GM12878 (cell line): ENCODE measurements around the gene RBM42. TPM values are rescaled to one million over a fixed set of nuclear protein-coding genes. Genes with fewer than 3 reads are reported as not detected.

Experiments used
- BACH1 ChIP-seq: fragments of 450-650 bp; IDR thresholded peaks from 2 replicates; pipeline ENCODE4 v1.6.1; 2017; ENCODE audit warnings: mild to moderate bottlenecking, borderline replicate concordance
- BCL3 ChIP-seq: IDR thresholded peaks from 2 replicates; pipeline ENCODE4 v1.6.1; 2011; ENCODE audit warnings: borderline replicate concordance, low read depth, mild to moderate bottlenecking, moderate library complexity, low read length; ENCODE audit not compliant: insufficient read depth, poor library complexity, severe bottlenecking
- BCLAF1 ChIP-seq: fragments of 450-650 bp; IDR thresholded peaks from 2 replicates; pipeline ENCODE4 v1.6.1; 2017; ENCODE audit warnings: antibody characterized with exemption, mild to moderate bottlenecking, moderate library complexity
- BHLHE40 ChIP-seq, 2 experiments: fragments of 450-650 bp in 1 of 2; IDR thresholded peaks; 2 replicates each; pipeline ENCODE4 v1.6.1; 2011 to 2017; ENCODE audit warnings: low read depth in 2 of 2, borderline replicate concordance in 1 of 2, improper control_type of control experiment in 1 of 2, low read length in 1 of 2, mild to moderate bottlenecking in 1 of 2
- BMI1 ChIP-seq: fragments of 450-650 bp; IDR thresholded peaks from 2 replicates; pipeline ENCODE4 v1.6.1; 2016; ENCODE audit warnings: mild to moderate bottlenecking, moderate library complexity, borderline replicate concordance
- FOXM1 ChIP-seq: IDR thresholded peaks from 2 replicates; pipeline ENCODE4 v1.6.1; 2012; ENCODE audit warnings: low read depth, mild to moderate bottlenecking, inconsistent platforms, low read length, moderate library complexity
- HDAC2 ChIP-seq: fragments of 200-600 bp; sonication (generic); IDR thresholded peaks from 2 replicates; pipeline ENCODE4 v1.6.1; 2017
- IKZF1 ChIP-seq: fragments of 450-650 bp; conservative IDR thresholded peaks from 2 replicates; pipeline ENCODE4 v1.6.1; 2017; ENCODE audit warnings: antibody characterized with exemption, mild to moderate bottlenecking
- IRF5 ChIP-seq: fragments of 450-650 bp; IDR thresholded peaks from 2 replicates; pipeline ENCODE4 v1.6.1; 2017; ENCODE audit warnings: borderline replicate concordance
- MEF2B ChIP-seq: fragments of 450-650 bp; IDR thresholded peaks from 2 replicates; pipeline ENCODE4 v1.6.1; 2018; ENCODE audit warnings: mild to moderate bottlenecking, moderate library complexity; ENCODE audit not compliant: partially characterized antibody, poor library complexity, severe bottlenecking
- MTA2 ChIP-seq: fragments of 450-650 bp; IDR thresholded peaks from 2 replicates; pipeline ENCODE4 v1.6.1; 2016; ENCODE audit warnings: low read depth, mild to moderate bottlenecking, moderate library complexity
- MYB ChIP-seq: fragments of 150-350 bp; IDR thresholded peaks from 2 replicates; pipeline ENCODE4 v1.6.1; 2014; ENCODE audit warnings: mild to moderate bottlenecking, low read depth, low read length, borderline replicate concordance
- NFIC ChIP-seq: IDR thresholded peaks from 2 replicates; pipeline ENCODE4 v1.6.1; 2012; ENCODE audit warnings: low read depth, mild to moderate bottlenecking, inconsistent platforms, low read length, moderate library complexity
- NRF1 ChIP-seq: conservative IDR thresholded peaks from 2 replicates; pipeline ENCODE4 v1.6.1; 2011; ENCODE audit warnings: mild to moderate bottlenecking, low read depth, low read length, improper control_type of control experiment
- POLR2AphosphoS5 ChIP-seq: IDR thresholded peaks from 2 replicates; pipeline ENCODE4 v1.6.1; 2011; ENCODE audit warnings: mild to moderate bottlenecking, low read length, inconsistent platforms
- RAD51 ChIP-seq: fragments of 450-650 bp; IDR thresholded peaks from 2 replicates; pipeline ENCODE4 v1.6.1; 2016; ENCODE audit warnings: moderate library complexity, mild to moderate bottlenecking, inconsistent platforms
- RBBP5 ChIP-seq: fragments of 200-600 bp; sonication (generic); conservative IDR thresholded peaks from 2 replicates; pipeline ENCODE4 v1.6.1; 2016
- RFX5 ChIP-seq: IDR thresholded peaks from 2 replicates; pipeline ENCODE4 v1.6.1; 2011; ENCODE audit warnings: low read depth, low read length, improper control_type of control experiment
- STAT1 ChIP-seq: fragments of 450-650 bp; conservative IDR thresholded peaks from 2 replicates; pipeline ENCODE4 v1.6.1; 2014; ENCODE audit warnings: antibody characterized with exemption, mild to moderate bottlenecking
- TARDBP ChIP-seq: IDR thresholded peaks from 2 replicates; pipeline ENCODE4 v1.6.1; 2016; ENCODE audit warnings: borderline replicate concordance
- ZNF384 ChIP-seq: IDR thresholded peaks from 2 replicates; pipeline ENCODE4 v1.6.1; 2012; ENCODE audit warnings: low read depth, mild to moderate bottlenecking, low read length, improper control_type of control experiment, borderline replicate concordance
- ZSCAN29 ChIP-seq: fragments of 450-650 bp; IDR thresholded peaks from 2 replicates; pipeline ENCODE4 v1.6.1; 2017; ENCODE audit warnings: mild to moderate bottlenecking, moderate library complexity
- ZZZ3 ChIP-seq: IDR thresholded peaks from 2 replicates; pipeline ENCODE4 v1.6.1; 2011; ENCODE audit warnings: low read depth; ENCODE audit not compliant: control insufficient read depth, insufficient read length
- polyA plus RNA-seq, 11 experiments: library from polyadenylated mRNA; depleted of rRNA in 4 of 11; unstranded in 6 of 11; stranded (reverse) in 5 of 11; fragments of >200 nt; fragmentation: Nextera tagmentation in 4 of 11; fragmentation: Illumina TruSeq in 1 of 11; extraction: Ambion mirVana in 4 of 11; extraction: Trizol in 1 of 11; gene quantifications; 1 replicate in 1 of 11; 2 replicates in 10 of 11; pipeline versions ENCODE4 v1.2.1 to v1.2.3, GENCODE V29; 2011 to 2016; ENCODE audit warnings: inconsistent platforms in 2 of 11, missing spikeins in 2 of 11, low read depth in 1 of 11
- total RNA-seq, 4 experiments: library from RNA; depleted of rRNA in 3 of 4; stranded (reverse); fragments of >200 nt in 3 of 4; fragmentation: Illumina TruSeq in 1 of 4; extraction: Trizol in 1 of 4; gene quantifications; 2 replicates each; pipeline versions ENCODE4 v1.2.1 to v1.2.3, GENCODE V29; 2013 to 2021
- TF ChIP-seq, protein P1 (sequence below): fragments of 150-350 bp; IDR thresholded peaks from 2 replicates; pipeline ENCODE4 v1.6.1; 2014; ENCODE audit warnings: mild to moderate bottlenecking, low read depth, low read length

The RBM42 gene
- total and polyA plus RNA-seq, 10 of the 15 experiments (the other 5 are each of a cell fraction or from before 2014, with no cell fraction given) = 4.2 to 117 (median 48.5) TPM

DNA sequence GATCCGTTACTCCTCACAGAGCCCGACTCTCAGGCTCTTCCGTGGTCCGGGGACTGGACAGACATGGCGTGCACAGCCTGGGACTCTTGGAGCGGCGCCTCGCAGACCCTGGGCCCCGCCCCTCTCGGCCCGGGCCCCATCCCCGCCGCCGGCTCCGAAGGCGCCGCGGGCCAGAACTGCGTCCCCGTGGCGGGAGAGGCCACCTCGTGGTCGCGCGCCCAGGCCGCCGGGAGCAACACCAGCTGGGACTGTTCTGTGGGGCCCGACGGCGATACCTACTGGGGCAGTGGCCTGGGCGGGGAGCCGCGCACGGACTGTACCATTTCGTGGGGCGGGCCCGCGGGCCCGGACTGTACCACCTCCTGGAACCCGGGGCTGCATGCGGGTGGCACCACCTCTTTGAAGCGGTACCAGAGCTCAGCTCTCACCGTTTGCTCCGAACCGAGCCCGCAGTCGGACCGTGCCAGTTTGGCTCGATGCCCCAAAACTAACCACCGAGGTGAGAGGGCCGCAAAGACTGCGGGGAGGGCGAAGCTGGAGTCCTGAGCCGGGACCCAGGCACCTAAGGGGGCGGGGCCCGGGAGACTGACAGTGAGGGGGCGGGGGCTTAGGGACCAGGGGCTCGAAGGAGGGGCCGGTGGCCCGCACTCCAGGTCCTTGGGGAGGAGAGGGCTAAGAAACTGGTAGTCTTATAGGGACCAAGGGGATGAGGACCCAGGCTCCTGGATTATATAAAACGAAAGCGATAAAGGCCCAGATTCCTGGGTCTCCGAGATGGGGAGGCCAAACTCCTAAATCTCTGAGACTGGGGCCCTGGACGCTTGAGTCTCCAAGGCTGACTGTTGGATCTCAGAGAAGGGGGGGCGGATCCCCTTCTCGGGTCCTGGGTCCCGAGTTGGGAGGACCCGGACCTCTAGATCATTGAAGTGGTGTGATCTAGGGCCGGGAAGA is 14.7 kb downstream of the RBM42 start (continued):
- TF ChIP-seq BMI1 = no peak
- peak; percentile 85 for TF ChIP-seq POLR2AphosphoS5
- no peak for TF ChIP-seq TARDBP
- TF ChIP-seq ZSCAN29 = no peak
- peak; percentile 84 for TF ChIP-seq IKZF1
- TF ChIP-seq MEF2B = no peak
- no peak for TF ChIP-seq RAD51
- no peak for TF ChIP-seq FOXM1
- 0 out of 2 replicates have a peak, but pooled peaks have one; percentile 17 for TF ChIP-seq RFX5
- no peak for TF ChIP-seq BCL3
- TF ChIP-seq BHLHE40 (IDR thresholded peaks at IDR 0.05; ENCODE audit: borderline replicate concordance in 1 of 2, low read depth in 2 of 2, low read length in 1 of 2) = peak; percentile 98
- TF ChIP-seq STAT1 = no peak
- TF ChIP-seq BCLAF1 = peak; percentile 93
- TF ChIP-seq ZNF384 = no peak
- TF ChIP-seq IRF5 = no peak
- no peak for TF ChIP-seq NRF1
- peak; percentile 89 for TF ChIP-seq BACH1
- TF ChIP-seq RBBP5 = no peak
- TF ChIP-seq HDAC2 = no peak
- TF ChIP-seq ZZZ3 = no peak
- no peak for TF ChIP-seq MTA2
- TF ChIP-seq, protein P1, sequence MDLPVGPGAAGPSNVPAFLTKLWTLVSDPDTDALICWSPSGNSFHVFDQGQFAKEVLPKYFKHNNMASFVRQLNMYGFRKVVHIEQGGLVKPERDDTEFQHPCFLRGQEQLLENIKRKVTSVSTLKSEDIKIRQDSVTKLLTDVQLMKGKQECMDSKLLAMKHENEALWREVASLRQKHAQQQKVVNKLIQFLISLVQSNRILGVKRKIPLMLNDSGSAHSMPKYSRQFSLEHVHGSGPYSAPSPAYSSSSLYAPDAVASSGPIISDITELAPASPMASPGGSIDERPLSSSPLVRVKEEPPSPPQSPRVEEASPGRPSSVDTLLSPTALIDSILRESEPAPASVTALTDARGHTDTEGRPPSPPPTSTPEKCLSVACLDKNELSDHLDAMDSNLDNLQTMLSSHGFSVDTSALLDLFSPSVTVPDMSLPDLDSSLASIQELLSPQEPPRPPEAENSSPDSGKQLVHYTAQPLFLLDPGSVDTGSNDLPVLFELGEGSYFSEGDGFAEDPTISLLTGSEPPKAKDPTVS = no peak
- no peak for TF ChIP-seq NFIC
- TF ChIP-seq MYB = no peak
